Activated gamma-delta T cell treated with Interleukin-2 at 50 U/mL for 16 hours (primary cell): Measurements from ENCODE around the gene ANP32B.

Experiments used
- DNase-seq: peaks from one replicate; pipeline ENCODE4 v3.0.0-alpha.2; 2020

The ANP32B gene

DNA sequence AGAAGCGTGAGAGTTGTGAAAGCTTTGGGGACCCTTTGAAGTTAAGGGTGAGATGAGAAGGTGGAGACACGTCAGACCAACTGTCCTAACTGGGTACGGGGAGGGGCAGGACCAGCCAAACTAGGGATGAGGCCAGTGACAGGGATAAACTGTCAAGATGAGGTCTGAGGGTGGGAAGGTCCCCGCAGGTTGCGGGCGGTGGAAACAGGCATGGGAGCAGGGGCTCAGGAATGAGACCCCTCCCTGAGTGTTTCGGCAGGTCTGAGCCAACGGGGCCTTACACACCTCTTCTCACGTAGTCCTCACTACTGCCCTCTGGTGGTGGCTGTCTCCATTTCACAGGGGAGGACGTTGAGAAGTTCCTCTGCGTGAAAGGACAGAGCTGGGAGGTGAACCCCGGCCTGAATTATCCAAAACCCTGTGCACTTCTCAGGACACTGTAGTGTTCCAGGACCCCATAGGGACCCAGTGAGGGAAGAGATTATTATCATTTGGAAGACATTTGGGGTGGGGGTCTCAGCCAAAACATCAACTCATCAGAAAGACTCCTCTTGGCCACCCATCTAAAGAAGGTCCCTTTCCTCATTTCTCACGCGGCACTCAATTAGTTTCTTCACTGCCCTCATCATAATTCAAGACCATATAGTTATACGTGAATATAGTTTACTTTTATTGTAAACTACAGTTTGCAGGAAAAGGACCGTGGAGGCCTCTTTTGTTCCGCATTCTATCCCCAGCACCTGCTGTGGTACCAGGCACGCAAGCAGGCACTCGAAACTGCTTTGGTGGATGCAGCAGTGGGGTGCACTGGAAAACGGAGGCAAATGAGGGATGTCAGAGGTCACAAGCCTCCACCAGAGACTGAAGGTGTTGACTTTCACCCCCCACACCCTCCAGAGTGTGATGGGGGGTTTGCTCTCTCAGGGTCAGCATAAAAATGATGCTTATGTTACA lies 51.7 kb downstream of the ANP32B start:
- peak; percentile 94 for DNase-seq

DNA sequence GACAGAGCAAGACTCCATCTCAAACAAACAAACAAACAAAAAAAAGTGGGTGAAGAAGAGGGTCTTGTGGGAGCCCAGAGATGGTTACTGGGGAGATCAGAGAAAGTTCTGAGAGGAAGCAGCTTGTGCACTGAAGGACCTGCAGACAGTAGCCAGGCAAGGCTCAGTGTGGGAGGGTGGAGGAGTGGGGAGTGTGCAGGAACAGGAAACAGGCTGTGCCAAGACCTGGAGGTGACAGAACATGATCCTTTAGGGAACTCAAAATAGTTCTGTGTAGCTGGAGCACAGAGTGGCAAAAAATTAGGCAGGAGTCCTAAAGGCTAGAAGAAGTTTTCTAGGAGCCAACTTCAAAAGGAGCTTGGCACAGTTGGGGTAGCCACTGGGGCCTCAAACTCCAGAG lies 54.2 kb downstream of the ANP32B start:
- DNase-seq: no peak

DNA sequence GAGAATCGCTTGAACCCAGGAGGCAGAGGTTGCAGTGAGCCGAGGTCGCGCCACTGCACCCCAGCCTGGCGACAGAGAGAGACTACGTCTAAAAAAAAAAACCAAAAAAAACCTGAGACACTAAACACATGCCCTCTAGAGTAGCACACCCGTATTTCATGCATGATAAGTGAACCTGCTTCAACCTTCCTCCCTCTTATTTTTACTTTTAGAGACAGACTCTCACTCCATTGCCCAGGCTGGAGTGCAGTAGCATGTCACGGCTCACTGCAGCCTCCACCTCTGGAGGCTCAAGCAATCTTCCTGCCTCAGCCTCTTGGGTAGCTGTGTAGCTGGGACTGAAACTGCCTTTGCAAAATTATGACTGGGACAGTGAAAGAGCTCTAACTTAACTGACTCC lies 55.8 kb downstream of the ANP32B start:
- DNase-seq: no peak

DNA sequence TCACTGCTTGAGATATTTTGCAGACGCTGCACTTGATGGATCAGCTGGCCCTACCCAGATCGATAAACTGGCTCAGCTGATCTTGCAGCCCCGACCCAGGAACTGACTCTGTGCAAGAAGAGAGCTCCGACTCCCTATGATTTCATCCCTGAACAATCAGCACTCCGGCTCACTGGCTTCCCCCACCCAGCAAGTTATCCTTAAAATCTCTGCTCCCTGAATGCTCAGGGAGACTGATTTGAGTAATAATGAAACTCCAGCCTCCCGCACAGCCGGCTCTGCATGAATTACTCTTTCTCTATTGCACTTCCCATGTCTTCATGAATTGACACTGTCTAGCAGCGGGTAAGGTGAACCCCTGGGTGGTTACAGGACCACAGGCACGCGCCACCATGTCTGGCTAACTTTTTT lies 56.5 kb downstream of the ANP32B start:
- no peak for DNase-seq

DNA sequence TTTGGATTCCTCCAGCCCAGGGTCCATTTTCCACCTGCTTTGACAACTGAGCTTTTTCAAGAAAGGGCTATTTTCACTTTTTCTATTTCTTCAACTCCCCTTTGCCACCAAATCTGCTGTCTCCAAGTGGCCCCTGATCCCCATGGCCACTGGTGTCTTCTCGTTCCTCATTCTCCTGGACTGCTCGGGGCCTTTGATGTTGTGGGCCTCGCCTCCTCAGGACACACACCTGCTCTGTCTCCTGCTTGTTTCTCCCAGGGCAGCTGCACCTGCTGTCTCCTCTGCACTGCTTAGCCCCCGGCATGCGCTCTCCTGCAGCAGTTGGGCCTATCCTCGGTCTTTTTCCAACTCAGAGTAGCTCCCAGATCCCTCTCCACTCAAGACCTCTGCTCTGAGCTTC lies 57.1 kb downstream of the ANP32B start:
- no peak for DNase-seq

DNA sequence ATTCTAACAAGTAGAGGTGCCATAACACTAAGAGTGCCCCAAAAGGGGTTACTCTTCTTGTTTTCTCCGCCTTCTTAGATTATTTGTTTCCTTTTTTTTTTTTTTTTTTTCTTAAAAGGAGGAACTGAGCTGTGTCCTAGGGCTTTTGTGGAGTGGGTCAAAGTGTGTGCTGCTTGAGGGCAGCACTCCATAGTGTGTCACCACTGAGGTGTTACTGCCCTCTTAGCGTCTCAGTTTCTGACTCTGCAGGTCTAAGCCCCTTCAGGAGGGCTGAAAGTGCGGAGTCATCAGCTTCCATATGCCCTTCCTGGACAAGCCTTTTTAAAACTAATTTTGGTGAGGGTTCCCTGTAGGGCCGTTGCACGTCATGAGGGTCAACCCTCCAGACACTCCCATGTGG lies 60.8 kb downstream of the ANP32B start:
- no peak for DNase-seq

DNA sequence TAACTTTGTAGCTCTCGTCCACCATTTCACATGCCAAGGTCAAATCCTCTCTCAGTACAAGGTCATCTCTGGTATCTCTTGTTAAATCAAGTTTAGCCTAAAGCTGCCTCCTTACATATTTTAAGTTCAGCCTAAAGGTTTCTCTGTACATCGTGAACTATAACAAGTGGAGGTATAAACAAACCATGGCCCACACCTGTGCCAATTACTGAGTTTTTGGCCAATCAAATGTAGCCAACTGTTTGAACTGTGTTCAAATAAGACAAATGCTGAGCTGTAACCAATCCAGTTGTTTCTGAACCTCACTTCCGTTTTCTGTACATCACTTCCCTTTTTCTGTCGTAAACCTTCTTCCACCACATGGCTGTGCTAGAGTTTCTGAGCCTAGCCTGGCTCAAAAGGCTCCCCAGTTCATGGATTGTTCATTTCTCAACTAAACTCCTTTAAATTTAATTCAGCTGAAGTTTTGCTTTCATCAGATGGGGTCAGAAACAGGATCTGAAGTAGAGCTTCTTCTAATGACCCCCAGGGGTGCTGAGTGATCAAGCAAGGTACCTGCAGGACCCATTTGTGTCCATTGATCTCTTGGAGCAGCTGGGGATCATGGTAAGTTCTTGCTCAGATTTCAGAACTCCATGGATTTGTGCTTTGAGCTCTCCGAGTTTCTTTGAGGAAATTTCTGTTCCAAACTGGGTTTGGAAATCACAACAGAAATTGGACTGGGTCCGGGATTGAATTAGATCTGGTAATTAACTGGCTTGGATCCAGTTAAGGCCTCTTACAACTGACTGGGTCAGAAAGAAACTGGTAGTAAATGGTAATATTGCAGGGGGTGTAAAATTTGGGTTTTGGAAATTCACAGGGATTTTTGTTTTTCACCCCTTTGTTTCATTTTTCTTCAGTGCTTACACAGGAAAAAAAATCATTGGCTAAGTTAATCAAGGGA lies 62.4 kb downstream of the ANP32B start:
- peak; percentile 16 for DNase-seq

DNA sequence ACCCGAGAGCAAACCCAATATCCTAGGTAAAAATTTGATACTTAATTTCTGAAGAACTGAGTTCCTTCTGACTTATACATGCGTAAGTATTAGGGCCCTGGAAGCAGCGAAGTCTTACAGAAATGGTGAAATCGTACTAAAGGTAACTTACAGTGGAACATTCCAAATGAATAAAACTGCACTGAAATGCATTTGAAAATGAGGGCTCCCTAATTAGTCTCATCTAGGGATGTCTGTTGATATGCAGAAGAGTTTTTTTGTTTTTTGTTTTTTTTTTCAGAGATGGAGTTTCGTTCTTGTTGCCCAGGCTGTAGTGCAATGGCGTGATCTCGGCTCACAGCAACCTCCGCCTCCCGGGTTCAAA lies 63.0 kb downstream of the ANP32B start:
- DNase-seq: no peak

DNA sequence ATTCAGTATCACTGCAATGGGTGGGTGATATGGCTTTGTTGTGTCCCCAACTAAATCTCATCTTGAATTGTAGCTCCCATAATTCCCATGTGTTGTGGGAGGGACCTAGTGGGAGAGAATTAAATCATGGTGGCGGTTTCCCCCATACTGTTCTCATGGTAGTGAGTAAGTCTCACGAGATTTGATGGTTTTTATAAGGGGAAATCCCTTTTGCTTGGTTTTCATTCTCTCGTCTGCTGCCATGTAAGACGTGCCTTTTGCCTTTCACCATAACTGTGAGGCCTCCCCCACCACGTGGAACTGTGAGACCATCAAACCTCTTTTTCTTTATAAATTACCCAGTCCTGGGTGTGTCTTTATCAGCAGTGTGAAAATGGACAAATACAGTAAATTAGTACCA lies 63.9 kb downstream of the ANP32B start:
- no peak for DNase-seq

DNA sequence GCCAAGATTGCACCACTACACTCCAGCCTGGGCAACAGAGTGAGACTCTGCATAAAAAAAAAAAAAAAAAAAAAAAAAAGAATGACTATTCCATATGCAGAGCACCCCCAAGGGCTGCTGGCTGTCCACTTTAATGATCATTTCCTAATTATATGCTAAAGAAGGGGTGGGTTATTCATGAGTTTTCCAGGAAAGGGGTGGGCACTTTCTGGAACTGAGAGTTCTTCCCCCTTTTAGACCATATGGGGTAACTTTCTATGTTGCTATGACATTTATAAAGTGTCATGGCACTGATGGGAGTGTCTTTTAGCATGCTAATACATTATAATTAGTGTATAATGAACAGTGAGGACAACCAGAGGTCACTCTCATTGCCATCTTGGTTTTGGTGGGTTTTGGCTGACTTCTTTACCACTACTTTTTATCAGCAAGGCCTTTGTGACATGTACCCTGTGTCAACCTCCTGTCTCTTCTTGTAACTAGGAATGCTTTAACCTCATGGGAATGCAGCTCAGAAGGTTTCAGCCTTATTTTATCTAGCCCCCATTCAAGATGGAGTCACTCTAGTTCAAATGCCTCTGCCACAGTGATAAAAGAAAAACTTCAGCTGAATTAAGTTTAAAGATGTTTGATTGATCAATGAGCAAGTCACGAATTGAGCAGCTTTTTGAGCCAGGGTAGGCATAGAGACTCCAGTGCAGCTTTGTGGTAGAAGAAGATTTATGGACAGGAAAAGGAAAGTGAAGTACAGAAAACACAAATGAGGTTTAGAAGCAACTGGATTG lies 66.3 kb downstream of the ANP32B start:
- no peak for DNase-seq

DNA sequence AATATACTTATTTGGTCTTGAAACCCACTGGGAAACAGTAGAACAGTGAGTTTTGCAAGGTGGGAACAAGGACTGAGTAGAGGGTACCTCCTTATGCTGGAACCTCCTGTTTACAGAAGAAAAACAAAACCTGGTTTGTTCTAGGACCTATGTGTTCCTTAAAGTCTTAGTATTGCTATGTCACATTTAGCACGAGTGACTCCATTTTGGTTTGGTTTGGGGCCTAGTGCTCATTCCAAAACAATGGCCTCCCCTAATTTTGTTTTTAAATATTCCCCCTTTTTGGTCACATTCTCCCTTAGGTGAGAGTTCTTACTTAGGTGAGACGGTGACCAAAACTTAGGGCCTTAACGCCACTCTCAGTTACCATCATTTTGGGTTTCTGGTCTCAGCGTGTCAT lies 67.2 kb downstream of the ANP32B start:
- DNase-seq: no peak

DNA sequence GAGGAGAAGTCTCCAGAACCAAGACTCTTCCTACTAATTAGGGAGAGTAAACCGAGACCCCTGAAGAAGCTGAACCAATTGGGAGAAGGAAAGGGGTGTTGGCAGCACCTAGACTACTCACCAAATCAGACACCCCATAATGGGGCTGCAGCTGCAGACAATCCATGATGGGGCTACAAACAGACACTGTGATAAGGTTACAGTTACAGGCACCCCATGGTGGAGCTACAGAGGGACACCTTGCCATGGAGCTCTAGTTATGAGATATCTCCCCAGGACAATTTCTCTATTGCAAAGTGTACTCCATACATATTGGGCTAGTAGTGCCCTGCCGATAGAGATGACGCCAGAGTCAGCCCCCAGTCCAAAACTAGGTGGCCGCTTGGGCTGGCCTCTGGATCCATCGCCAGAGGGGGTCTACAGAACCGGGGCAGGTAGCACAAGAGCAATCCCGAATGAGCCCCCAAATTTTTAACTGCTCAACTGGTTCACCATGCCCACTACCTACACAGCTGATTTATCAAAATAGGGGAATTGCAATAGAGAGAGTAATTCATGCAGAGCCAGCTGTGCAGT lies 71.3 kb downstream of the ANP32B start:
- DNase-seq: no peak

DNA sequence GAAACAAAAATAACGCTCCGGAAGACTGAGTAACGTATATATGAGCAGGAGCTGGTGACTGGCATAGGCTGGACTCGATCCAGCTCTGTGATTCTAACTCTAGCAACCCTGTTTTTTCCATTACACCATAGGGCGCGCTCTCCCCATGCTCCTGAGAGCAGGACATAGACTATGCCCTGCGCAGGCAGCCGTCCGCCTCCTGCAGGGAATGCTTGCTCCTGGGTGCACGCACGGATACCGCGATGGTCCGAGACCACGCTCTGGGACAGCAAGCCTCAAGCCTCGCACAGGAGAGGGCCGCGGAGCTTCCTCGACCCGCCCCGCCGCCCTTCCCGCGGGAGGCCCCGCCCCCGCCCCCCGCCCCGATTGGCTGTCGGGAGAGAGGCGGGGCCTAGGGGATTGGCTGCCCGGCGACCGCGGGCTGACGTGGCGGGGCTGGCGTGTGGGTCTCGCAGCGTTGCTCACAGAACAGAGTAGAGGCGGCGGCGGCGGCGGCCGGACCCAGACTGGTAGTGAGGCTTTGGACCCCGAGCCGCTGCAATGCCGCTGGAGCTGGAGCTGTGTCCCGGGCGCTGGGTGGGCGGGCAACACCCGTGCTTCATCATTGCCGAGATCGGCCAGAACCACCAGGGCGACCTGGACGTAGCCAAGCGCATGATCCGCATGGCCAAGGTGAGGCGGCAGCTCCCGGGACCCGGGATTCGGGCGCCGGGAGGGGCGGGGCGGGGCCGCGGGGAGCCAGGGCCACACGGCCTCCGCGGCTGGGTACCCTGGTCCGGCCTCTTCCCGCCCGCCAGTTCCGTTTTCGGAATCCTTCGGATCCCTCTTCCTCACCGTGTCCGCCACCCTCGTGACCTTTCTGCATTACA lies 73.4 kb downstream of the ANP32B start, which contains the start of gene NANS:
NANS (plus strand) TSS at position 464 of the 869 bp plus-strand sequence; CDS start at position 541, 77 bp downstream.
- peak; percentile 90 for DNase-seq

DNA sequence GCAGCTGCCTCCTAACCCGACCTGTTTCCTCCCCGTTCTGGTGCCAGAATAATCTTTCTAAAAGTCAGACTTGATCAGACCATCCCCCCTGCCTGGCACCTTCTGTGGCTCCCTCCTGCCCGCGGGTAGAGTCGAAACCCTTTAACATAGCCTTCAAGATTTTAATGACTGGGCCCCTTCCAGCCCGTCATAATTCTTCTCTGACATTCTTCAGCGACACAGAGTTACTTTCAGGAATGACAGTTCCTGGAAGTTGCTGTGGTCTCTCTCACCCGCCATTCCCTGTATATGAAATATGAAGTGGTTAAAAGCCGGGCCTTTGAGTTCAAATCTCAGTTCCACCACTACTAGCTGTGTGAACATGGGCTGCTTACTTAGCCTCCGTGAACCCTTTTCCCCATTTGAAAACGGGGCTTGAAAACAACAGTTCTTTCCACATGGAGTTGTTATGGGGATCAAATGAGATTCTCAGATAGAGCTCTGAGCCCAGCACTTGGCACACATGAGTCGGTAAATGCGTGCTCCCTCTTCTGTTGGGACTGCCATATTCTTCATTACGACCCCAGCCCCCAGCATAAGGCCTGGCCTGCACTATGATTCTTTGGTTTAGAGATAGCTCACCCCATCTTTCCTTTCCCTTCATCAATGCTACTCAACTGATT lies 74.1 kb downstream of the ANP32B start:
- no peak for DNase-seq

DNA sequence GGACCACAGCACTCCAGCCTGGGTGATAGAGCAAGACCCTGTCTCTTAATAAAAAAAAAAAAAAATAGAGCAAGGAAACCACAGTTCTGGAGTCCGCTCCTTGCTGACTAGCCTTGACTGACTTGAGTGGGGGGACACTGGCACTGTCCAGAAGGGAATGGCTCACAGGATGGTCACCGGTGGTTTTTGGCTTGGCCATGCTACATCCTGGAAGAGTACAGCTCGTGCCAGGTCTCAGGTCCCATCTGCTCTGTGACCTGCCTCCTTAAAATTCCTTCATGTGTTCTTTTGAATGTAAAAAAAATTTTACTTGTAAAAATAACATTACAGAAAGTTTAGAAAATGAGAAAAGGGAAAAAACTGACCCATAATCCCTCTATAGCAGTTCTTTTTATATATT lies 79.0 kb downstream of the ANP32B start:
- DNase-seq: no peak

DNA sequence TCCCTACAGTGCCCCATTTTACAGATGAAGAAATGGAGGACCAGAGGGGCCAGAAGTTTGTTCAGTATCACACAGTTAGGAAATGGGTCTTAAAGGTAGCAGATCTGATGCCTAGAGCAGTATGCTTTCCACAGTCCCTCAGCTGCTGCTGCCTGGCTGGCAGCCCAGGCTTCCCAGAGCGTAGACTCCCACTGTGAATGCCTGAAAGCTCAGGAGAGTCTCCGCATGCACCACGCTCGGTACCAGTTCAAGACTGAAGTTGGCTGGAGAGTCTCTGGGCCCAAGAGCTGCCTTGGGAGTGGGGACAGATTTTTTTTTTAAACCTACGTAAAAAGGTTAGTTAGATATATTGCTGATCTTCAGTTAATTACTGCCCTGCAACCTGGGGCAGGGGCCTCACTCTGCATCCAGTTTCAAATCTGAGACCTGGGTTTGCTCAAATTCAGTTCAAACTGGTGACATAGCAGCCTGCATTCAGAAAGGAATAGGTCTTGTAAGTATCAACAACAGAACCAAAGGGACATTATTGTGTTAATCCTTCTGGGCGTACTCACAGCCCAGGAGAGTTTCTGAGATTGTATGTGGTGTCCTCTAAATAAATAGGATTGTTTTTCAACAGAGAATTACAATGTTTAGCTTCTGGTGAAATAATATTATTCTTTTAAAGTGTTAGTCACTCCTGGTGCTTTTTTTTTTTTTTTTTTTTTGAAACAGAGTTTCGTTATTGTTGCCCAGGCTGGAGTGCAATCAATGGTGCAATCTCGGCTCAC lies 81.7 kb downstream of the ANP32B start:
- no peak for DNase-seq
